OCI-LY1 (cell line): ENCODE data around the gene CTDNEP1.

Experiments
- CTCF ChIP-seq: fragments of 200-600 bp; sonication (generic), shearing (Covaris generic); IDR thresholded peaks from 2 replicates; pipeline ENCODE4 v1.5.1; 2017; ENCODE audit warnings: mild to moderate bottlenecking, antibody characterized with exemption, low read length, moderate library complexity, mixed read lengths
- EZH2 ChIP-seq: fragments of 200-600 bp; sonication (generic), shearing (Covaris generic); IDR thresholded peaks from 2 replicates; pipeline ENCODE4 v1.8.0; 2017; ENCODE audit warnings: borderline replicate concordance, mixed run types, mild to moderate bottlenecking, antibody characterized with exemption, low read length, moderate library complexity, mixed read lengths

- no peak for TF ChIP-seq CTCF
- TF ChIP-seq EZH2, result no peak
Observed at GRCh38 chr17:7281074-7281952, 29.8 kb upstream of the CTDNEP1 start, which contains the start of gene SLC2A4.
